ENCODE measurements around the gene ADAMTSL3. TPM values are rescaled to one million over a fixed set of nuclear protein-coding genes. Genes with fewer than 3 reads are reported as not detected.
A peak's percentile ranks its signal among the peaks of the same experiment; 100 is the strongest.

The ADAMTSL3 gene
- total and polyA plus RNA-seq, 3 donors from 2014 or later: 8.6 to 16.4 (median 9.4) TPM

DNA sequence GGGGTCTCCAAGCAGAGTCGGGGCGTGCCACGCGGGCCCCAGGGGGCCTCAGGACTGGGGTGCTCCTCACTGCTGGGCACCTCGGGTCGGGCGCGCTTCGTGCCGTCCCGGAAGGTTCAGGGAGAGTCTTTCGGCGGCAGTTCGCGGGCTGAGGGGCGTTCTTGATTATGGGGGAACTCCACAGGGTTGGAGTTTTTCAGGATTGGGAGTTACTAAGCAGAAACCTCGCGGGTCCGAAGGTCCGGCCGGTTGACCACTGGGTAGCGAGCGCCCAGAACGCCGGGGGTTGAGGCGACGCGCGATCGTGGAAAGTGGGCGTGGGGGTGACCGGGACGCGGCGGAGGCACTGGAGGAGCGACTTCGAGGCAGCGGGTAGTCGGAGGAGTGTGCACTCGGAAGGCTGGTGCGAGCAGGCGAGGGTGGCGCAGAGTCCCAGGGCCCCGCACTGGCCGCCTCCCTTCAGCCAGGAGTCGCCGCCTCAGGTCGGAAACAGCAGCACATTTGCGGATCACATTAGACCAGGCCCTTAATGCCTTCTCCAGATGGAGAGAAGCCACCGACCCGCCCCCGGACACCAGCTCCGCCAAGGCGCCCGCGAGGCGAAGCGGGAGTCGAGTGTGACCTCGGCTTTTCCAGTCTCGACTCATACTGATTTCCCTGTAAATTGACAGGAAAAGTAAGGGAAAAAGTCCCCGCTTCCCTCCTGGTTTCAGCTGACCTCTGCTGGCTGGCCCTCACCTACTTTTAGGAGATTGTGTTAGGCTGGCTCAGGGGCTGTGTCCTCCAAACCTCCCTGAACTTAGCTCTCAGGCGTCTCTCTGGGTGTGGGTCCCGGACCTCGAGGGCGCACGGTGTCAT lies 685 bp downstream of the ADAMTSL3 start:
- intact Hi-C loops (cut with DNase I; ENCODE audit: low total_unique reads): no loop called here
- H3K9me3 ChIP-seq: no peaks in the 10 kb centered on the region
- peak overlapping the region; percentile 53 to 71 for H3K4me3 ChIP-seq
- DNase-seq: peak; percentile 34
- no peaks in the 10 kb centered on the region for H3K4me1 ChIP-seq
- TF ChIP-seq POLR2A (IDR thresholded peaks at IDR 0.05) (no peak), CTCF (IDR thresholded peaks at IDR 0.05) (no peak)
- H3K27me3 ChIP-seq: no peaks in the 10 kb centered on the region
- 5 to 7% methylated on average over 61 to 66 of the region's 67 CpGs for WGBS, 2 donors
- H3K27ac ChIP-seq: peak overlapping the region; percentile 50 to 67
- no peaks in the 10 kb centered on the region for H3K36me3 ChIP-seq (ENCODE audit: low read depth, missing control alignments)

GRCh38 chr15:83655237-83655616 lies 1.3 kb downstream of the ADAMTSL3 start:
- Histone ChIP-seq H3K9me3 (no peaks in the 10 kb centered on the region), H3K36me3 (ENCODE audit: low read depth, missing control alignments) (no peaks in the 10 kb centered on the region), H3K27me3 (no peaks in the 10 kb centered on the region), H3K27ac (no peak overlapping the region), H3K4me1 (no peaks in the 10 kb centered on the region), H3K4me3 (peak overlapping the region; percentile 53 to 71)
- DNase-seq: no peak
- intact Hi-C loops (cut with DNase I; ENCODE audit: low total_unique reads): no loop called here
- WGBS, 2 donors: 65 to 69% methylated on average over 8 of the region's 8 CpGs
- TF ChIP-seq CTCF (IDR thresholded peaks at IDR 0.05) (no peak), POLR2A (IDR thresholded peaks at IDR 0.05) (no peak)

DNA sequence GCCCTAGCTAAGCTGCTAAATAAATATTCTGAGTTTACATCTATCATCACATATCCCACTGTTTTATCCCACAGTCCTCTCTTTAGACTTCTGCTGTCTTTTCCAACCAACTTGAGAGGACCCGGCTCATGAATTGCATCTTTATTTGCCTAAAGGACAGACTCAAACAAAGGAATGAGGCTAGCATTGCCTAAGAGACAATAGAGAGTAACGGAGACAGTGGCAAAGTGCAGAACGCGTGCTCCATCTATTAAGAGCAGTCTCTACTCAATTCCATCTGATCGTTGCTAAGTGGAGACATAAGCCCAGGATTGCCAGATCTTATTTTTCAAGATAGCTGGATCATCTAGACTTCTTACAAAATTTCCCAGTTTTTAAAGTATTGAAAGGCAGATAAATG lies 2.3 kb downstream of the ADAMTSL3 start:
- Histone ChIP-seq H3K36me3 (ENCODE audit: low read depth, missing control alignments) (no peaks in the 10 kb centered on the region), H3K27me3 (no peaks in the 10 kb centered on the region), H3K4me1 (no peaks in the 10 kb centered on the region), H3K9me3 (no peaks in the 10 kb centered on the region), H3K27ac (no peak overlapping the region), H3K4me3 (no peak overlapping the region)
- 79 to 91% methylated on average over 5 of the region's 5 CpGs for WGBS, 2 donors
- intact Hi-C loops (cut with DNase I; ENCODE audit: low total_unique reads): no loop called here
- no peak for DNase-seq
- TF ChIP-seq CTCF (IDR thresholded peaks at IDR 0.05) (no peak), POLR2A (IDR thresholded peaks at IDR 0.05) (no peak)

DNA sequence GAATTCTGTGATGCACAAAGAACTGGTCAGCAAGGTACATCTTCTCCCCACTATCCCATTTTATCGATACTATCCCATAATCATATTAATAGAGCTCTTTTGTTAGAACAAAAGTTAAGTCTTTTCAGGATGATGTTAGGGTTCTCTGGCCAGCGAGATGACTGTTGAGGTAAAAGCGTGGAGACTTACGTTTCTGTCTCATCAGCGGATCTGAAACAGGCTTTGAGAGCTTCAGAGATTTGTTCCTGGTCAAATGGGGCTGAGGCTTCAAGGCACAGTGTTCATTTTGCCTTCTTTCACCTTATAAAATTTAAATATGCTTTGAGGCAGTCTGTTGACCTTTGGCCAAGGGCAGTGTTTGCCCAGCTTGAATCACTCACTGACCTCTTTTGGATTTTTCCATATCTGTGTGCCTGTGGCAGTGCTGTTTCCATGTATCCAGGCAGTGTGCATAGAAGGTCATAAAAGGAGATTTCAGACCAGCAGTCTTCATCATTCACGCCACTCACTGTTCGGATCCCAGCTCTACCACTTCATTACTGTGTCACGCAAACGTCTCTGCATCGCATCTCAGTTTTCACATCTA lies 3.1 kb downstream of the ADAMTSL3 start:
- Histone ChIP-seq H3K27ac (no peak overlapping the region), H3K4me1 (no peaks in the 10 kb centered on the region), H3K27me3 (no peaks in the 10 kb centered on the region), H3K9me3 (no peaks in the 10 kb centered on the region), H3K4me3 (no peak overlapping the region), H3K36me3 (ENCODE audit: low read depth, missing control alignments) (no peaks in the 10 kb centered on the region)
- no peak for DNase-seq
- 92 to 94% methylated on average over 10 of the region's 10 CpGs for WGBS, 2 donors
- TF ChIP-seq CTCF (IDR thresholded peaks at IDR 0.05) (no peak), POLR2A (IDR thresholded peaks at IDR 0.05) (no peak)
- intact Hi-C loops (cut with DNase I; ENCODE audit: low total_unique reads): no loop called here
